ENCODE results near the gene LRBA. TPM values are rescaled to one million over a fixed set of nuclear protein-coding genes. Genes with fewer than 3 reads are reported as not detected.

The LRBA gene
- total and polyA plus RNA-seq, 9 of the 15 experiments (the other 6 are each of a cell fraction or from before 2014, with no cell fraction given): 24.2 to 88.7 (median 59.7) TPM

- TF ChIP-seq MGA (IDR thresholded peaks at IDR 0.05) (no peak), SOX6 (IDR thresholded peaks at IDR 0.05) (no peak), THRA (IDR thresholded peaks at IDR 0.05) (no peak), HBP1 (CRISPR knock-in tag; IDR thresholded peaks at IDR 0.05) (no peak)
Measured at GRCh38 chr4:150648123-150648522, 367.0 kb downstream of the LRBA start (continued).

Measured in K562 (cell line).